Measurements from ENCODE around the gene RYR1.

DNA sequence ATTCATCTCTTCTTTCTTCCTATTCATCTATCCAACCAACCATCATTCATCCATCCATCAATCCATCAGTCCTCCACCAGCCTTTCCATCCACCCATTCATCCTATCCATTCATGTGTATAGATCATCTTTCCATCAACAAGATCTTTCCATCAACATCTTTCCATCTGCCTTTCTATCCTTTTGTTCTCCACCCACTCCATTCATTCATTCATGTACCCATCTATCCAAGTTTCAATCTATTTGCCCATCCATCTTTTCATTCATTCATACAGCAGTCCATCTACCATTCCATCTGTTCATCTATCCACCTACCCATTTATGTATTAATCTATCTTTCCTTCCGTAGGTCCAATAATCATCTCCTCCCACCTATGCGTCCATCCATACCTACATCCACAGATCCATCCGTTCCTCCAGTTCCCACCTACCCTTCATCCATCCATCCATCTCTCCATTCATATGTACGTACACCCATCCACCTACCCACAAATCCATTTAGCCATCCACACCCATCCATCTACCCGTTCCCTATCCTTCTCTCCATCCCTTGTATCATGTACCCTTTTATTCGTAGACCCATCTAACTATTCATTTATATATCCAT, 53.3 kb downstream of the RYR1 start:
- TF ChIP-seq, protein P1, sequence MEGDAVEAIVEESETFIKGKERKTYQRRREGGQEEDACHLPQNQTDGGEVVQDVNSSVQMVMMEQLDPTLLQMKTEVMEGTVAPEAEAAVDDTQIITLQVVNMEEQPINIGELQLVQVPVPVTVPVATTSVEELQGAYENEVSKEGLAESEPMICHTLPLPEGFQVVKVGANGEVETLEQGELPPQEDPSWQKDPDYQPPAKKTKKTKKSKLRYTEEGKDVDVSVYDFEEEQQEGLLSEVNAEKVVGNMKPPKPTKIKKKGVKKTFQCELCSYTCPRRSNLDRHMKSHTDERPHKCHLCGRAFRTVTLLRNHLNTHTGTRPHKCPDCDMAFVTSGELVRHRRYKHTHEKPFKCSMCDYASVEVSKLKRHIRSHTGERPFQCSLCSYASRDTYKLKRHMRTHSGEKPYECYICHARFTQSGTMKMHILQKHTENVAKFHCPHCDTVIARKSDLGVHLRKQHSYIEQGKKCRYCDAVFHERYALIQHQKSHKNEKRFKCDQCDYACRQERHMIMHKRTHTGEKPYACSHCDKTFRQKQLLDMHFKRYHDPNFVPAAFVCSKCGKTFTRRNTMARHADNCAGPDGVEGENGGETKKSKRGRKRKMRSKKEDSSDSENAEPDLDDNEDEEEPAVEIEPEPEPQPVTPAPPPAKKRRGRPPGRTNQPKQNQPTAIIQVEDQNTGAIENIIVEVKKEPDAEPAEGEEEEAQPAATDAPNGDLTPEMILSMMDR (IDR thresholded peaks at IDR 0.05), result no peak
- TF ChIP-seq POLR2AphosphoS5 (IDR thresholded peaks at IDR 0.05) (no peak), EP300 (IDR thresholded peaks at IDR 0.05; ENCODE audit: low read depth) (no peak)

Data from transverse colon (tissue), 4 donors.